RWPE2 (cell line): ENCODE data around the gene CCDC89.
A peak's percentile ranks its signal among the peaks of the same experiment; 100 is the strongest.

Experiments
- ATAC-seq: fragments of 200-7000 bp; cut with Tn5 transposase; 3 replicates; pipeline ENCODE4 v1.9.1; 2021; ENCODE audit warnings: low read depth
- DNase-seq: peaks from one replicate; pipeline ENCODE4 v3.0.0-alpha.2; 2020; ENCODE audit warnings: low spot score
- H3K27ac ChIP-seq: fragments of 450-650 bp; 2 replicates; pipeline ENCODE4 v1.5.1; 2017; ENCODE audit warnings: mild to moderate bottlenecking; ENCODE audit not compliant: poor library complexity, severe bottlenecking
- H3K27me3 ChIP-seq: fragments of 250-450 bp; sonication (Bioruptor Pico); 2 replicates; pipeline ENCODE4 v1.5.1; 2021; ENCODE audit warnings: mild to moderate bottlenecking, moderate library complexity; ENCODE audit not compliant: insufficient read depth, poor library complexity, severe bottlenecking
- H3K36me3 ChIP-seq: fragments of 250-450 bp; sonication (Bioruptor Pico); 2 replicates; pipeline ENCODE4 v1.5.1; 2020; ENCODE audit warnings: low read depth, mild to moderate bottlenecking, moderate library complexity
- H3K4me1 ChIP-seq: fragments of 250-450 bp; sonication (Bioruptor Pico); 2 replicates; pipeline ENCODE4 v1.5.1; 2021; ENCODE audit warnings: mild to moderate bottlenecking, moderate library complexity; ENCODE audit not compliant: insufficient read depth, poor library complexity, severe bottlenecking
- H3K4me3 ChIP-seq: fragments of 250-450 bp; sonication (Bioruptor Pico); 2 replicates; pipeline ENCODE4 v1.5.1; 2021; ENCODE audit warnings: mild to moderate bottlenecking, moderate library complexity; ENCODE audit not compliant: severe bottlenecking
- H3K9me3 ChIP-seq: fragments of 250-450 bp; sonication (Bioruptor Pico); 2 replicates; pipeline ENCODE4 v1.5.1; 2021; ENCODE audit warnings: mild to moderate bottlenecking, moderate library complexity; ENCODE audit not compliant: severe bottlenecking
- TF ChIP-seq, protein P1 (sequence below): fragments of 450-650 bp; IDR thresholded peaks from one replicate; pipeline ENCODE4 v1.5.1; 2017; ENCODE audit warnings: mild to moderate bottlenecking, moderate library complexity; ENCODE audit not compliant: poor library complexity, severe bottlenecking

Gene CCDC89

DNA sequence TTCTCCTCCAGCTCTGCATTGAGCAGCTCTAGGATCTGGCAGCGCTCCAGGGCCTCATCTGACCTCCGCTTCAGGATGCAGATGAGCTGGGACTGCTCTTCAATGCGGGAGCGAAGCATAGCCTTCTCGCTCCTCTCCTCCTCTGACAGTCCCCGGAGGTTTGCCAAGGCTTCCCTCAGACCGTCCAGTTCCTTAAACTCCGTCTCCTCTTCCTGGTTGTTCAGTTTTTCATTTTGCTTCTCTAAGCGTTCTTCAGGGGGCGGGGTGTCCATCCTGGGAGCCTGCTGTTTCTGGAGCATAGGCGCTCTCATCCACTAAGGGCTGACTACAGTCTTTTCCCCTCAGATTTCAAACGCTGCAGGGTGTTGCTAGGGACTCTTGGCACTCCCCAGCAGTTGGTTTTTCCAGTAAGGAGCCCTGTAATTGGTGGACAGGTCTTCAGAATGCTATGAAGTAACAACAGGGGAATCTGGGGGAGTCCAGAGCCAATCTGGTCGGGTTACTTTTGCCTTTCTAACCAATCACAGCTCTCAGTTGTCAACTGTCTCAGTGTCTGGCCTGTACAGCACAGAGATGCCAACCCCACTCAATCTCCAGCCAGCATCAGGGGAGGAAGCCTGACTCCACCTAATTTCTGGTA lies at the start of gene CCDC89:
Gene CCDC89 (minus strand): TSS at position 376 of the 640 bp plus-strand sequence. CDS start 65 bp downstream, at position 311.
- DNase-seq = no peak

DNA sequence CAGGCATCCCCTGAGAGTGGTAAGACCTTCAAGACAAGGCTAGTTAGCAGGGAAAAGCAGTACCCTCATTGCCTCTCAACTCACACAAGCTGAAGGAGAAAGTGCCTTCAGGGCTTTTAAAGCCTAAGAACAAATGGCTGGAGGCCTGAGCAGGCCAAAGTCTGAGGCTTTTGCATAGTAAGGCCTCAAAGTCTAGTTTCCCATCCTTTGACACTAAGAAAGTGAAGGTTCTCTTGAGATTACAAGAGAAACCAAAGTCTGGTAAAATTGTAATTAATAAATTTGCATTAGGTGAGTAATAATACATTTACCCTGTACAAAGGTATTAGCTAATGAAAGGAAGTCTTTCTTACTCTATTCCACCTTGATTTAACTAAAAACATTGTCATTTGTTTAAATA lies 47.0 kb upstream of the CCDC89 start:
- Histone ChIP-seq H3K27ac (no peak overlapping the region), H3K9me3 (no peaks in the 10 kb centered on the region), H3K36me3 (no peaks in the 10 kb centered on the region), H3K27me3 (no peaks in the 10 kb centered on the region), H3K4me3 (no peak overlapping the region), H3K4me1 (no peaks in the 10 kb centered on the region)
- TF ChIP-seq, protein P1, sequence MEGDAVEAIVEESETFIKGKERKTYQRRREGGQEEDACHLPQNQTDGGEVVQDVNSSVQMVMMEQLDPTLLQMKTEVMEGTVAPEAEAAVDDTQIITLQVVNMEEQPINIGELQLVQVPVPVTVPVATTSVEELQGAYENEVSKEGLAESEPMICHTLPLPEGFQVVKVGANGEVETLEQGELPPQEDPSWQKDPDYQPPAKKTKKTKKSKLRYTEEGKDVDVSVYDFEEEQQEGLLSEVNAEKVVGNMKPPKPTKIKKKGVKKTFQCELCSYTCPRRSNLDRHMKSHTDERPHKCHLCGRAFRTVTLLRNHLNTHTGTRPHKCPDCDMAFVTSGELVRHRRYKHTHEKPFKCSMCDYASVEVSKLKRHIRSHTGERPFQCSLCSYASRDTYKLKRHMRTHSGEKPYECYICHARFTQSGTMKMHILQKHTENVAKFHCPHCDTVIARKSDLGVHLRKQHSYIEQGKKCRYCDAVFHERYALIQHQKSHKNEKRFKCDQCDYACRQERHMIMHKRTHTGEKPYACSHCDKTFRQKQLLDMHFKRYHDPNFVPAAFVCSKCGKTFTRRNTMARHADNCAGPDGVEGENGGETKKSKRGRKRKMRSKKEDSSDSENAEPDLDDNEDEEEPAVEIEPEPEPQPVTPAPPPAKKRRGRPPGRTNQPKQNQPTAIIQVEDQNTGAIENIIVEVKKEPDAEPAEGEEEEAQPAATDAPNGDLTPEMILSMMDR = no peak
- ATAC-seq = no peak
- DNase-seq = no peak

More for the DNA sequence above, at the start of gene CCDC89:
- ATAC-seq = peak; percentile 36; the same call in 2 of the 3 replicates
- H3K4me3 ChIP-seq = no peak within 1 kb of the TSS
- no peaks in the 10 kb centered on the region for H3K27me3 ChIP-seq
- TF ChIP-seq, protein P1 = no peak
- H3K4me1 ChIP-seq = no peaks in the 10 kb centered on the region
- no peak within 1 kb of the TSS for H3K27ac ChIP-seq
- H3K36me3 ChIP-seq = no peaks in the 10 kb centered on the region
- no peaks in the 10 kb centered on the region for H3K9me3 ChIP-seq

DNA sequence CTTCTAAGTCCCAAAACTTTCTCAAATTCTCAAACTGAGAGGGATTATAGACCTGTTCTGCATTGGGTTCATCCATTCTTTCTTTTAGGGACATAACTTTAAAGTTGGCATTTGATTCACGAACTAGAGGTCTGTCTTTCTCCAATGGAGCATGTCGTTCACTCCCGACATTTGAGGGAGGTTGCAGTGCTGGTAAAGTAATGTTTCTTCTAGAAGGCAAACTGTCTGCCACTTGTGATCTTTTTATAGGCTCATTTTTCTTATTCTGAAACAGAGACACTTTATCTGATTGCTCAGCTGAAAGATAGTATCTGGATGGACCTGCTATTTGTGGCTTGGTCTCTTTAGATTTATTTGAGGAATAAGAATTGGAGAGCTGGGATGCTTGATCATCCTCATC lies 40.4 kb upstream of the CCDC89 start:
- Histone ChIP-seq H3K27ac (peak overlapping the region; percentile 87), H3K27me3 (no peaks in the 10 kb centered on the region), H3K36me3 (no peaks in the 10 kb centered on the region), H3K9me3 (no peaks in the 10 kb centered on the region), H3K4me3 (no peak overlapping the region), H3K4me1 (peaks cover 17% of the 10 kb centered on the region)
- TF ChIP-seq, protein P1 = no peak
- no peak for DNase-seq
- ATAC-seq = no peak

DNA sequence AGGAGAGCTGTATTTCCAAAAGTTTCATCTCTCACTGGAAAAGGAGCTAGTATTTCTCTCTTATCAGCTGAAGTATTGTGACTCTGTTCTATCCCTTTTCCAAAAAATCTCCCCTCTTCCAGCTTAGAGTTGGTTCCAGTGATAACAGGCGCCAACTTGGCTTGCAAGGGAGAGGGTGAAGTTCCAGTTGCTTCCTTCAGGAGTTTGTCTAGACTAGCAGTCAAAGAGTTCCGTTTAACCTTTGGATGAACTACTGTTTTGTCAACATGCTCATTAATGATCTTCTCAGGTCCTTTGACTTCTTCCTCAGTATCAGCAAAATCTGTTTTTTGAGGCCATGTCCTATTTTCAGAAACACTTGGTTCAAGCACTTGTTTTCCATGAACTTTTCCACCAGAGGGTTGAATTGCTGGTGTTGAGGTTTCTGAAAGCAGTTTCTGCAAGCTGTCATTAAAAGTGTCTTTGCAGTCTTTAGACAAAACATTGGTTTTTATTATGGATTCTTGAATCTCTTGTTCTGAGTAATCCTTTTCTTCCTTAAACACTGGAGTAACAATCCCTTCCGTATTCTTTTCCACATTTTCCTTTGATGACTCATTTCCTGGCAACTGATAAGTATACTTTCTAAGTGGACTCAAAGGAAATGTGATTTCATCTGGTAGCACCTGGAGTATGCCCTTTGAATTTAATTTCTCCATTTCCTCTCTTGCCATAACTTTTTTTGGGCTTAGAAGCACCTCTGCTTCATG lies 39.7 kb upstream of the CCDC89 start:
- ATAC-seq (peak; percentile 88), DNase-seq (no peak)
- no peak overlapping the region for H3K4me3 ChIP-seq
- no peaks in the 10 kb centered on the region for H3K36me3 ChIP-seq
- TF ChIP-seq, protein P1 = no peak
- no peaks in the 10 kb centered on the region for H3K9me3 ChIP-seq
- peaks cover 17% of the 10 kb centered on the region for H3K4me1 ChIP-seq
- H3K27me3 ChIP-seq = no peaks in the 10 kb centered on the region
- peak overlapping the region; percentile 87 for H3K27ac ChIP-seq
